K562 (cell line): ENCODE data around the gene POLD1. TPM values are rescaled to one million over a fixed set of nuclear protein-coding genes. Genes with fewer than 3 reads are reported as not detected.

Experiments used
- ARHGAP35 ChIP-seq: fragments of 450-650 bp; IDR thresholded peaks from 2 replicates; pipeline ENCODE4 v1.6.1; 2018; ENCODE audit not compliant: partially characterized antibody
- HDAC2 ChIP-seq: fragments of 450-650 bp; IDR thresholded peaks from 2 replicates; pipeline ENCODE4 v1.6.1; 2016; ENCODE audit warnings: mild to moderate bottlenecking
- NFRKB ChIP-seq: fragments of 450-650 bp; IDR thresholded peaks from 2 replicates; pipeline ENCODE4 v1.6.1; 2016; ENCODE audit warnings: low read depth
- PURB ChIP-seq: sonication (generic); formaldehyde crosslinking; IDR thresholded peaks from 2 replicates; pipeline ENCODE4 v1.9.0; 2021; ENCODE audit warnings: low read depth, mild to moderate bottlenecking, missing genetic modification reagents
- RB1 ChIP-seq: fragments of 450-650 bp; IDR thresholded peaks from 2 replicates; pipeline ENCODE4 v1.6.1; 2017; ENCODE audit warnings: low read depth, mild to moderate bottlenecking
- TAF15 ChIP-seq: fragments of 200-400 bp; formaldehyde crosslinking; IDR thresholded peaks from 2 replicates; pipeline ENCODE4 v1.6.1; 2017; ENCODE audit warnings: mild to moderate bottlenecking, low read depth, low read length, moderate library complexity
- TSC22D4 ChIP-seq: fragments of 450-650 bp; IDR thresholded peaks from 2 replicates; pipeline ENCODE4 v1.6.1; 2016; ENCODE audit warnings: missing genetic modification characterization, missing biosample characterization, control low read depth
- ZNF274 ChIP-seq: IDR thresholded peaks from 2 replicates; pipeline ENCODE4 v1.6.1; 2011; ENCODE audit warnings: low read depth, mild to moderate bottlenecking, low read length, moderate library complexity, borderline replicate concordance
- polyA plus RNA-seq, 8 experiments: library from polyadenylated mRNA; depleted of rRNA in 4 of 8; stranded (reverse) in 5 of 8; unstranded in 3 of 8; fragments of >200 nt; fragmentation: Nextera tagmentation in 2 of 8; fragmentation: Illumina TruSeq in 1 of 8; extraction: Ambion mirVana in 2 of 8; extraction: Trizol in 1 of 8; gene quantifications; 2 replicates each; pipeline versions ENCODE4 v1.2.1 to v1.2.3, GENCODE V29; 2011 to 2014; ENCODE audit warnings: inconsistent platforms in 1 of 8, missing spikeins in 1 of 8
- total RNA-seq, 7 experiments: library from RNA; depleted of rRNA in 6 of 7; stranded (reverse); fragments of >200 nt in 6 of 7; fragmentation: Illumina TruSeq in 2 of 7; extraction: Trizol in 2 of 7; gene quantifications; 2 replicates each; pipeline versions ENCODE4 v1.2.1 to v1.2.3, GENCODE V29; 2011 to 2021; ENCODE audit warnings: low replicate concordance in 1 of 7
- TF ChIP-seq, protein P1 (sequence below): fragments of 200-800 bp; sonication (Bioruptor generic); IDR thresholded peaks from 2 replicates; pipeline ENCODE4 v1.6.1; 2016; ENCODE audit warnings: missing genetic modification characterization, missing compliant biosample characterization
- TF ChIP-seq, protein P2 (sequence below): fragments of 250-450 bp; sonication (Bioruptor Pico); IDR thresholded peaks from 2 replicates; pipeline ENCODE4 v1.4.0; 2020; ENCODE audit warnings: borderline replicate concordance
- TF ChIP-seq, protein P3 (sequence below), 2 experiments: fragments of 450-650 bp; IDR thresholded peaks; 2 replicates each; pipeline ENCODE4 v1.6.1; 2018; ENCODE audit warnings: mild to moderate bottlenecking in 2 of 2, low read depth in 1 of 2; ENCODE audit not compliant: partially characterized antibody in 2 of 2
- TF ChIP-seq, protein P4 (sequence below): fragments of 450-650 bp; IDR thresholded peaks from 2 replicates; pipeline ENCODE4 v1.6.1; 2016; ENCODE audit warnings: mild to moderate bottlenecking

The POLD1 gene
- total and polyA plus RNA-seq, 9 of the 15 experiments (the other 6 are each of a cell fraction or from before 2014, with no cell fraction given): 1.3 to 312 (median 47.8) TPM

DNA sequence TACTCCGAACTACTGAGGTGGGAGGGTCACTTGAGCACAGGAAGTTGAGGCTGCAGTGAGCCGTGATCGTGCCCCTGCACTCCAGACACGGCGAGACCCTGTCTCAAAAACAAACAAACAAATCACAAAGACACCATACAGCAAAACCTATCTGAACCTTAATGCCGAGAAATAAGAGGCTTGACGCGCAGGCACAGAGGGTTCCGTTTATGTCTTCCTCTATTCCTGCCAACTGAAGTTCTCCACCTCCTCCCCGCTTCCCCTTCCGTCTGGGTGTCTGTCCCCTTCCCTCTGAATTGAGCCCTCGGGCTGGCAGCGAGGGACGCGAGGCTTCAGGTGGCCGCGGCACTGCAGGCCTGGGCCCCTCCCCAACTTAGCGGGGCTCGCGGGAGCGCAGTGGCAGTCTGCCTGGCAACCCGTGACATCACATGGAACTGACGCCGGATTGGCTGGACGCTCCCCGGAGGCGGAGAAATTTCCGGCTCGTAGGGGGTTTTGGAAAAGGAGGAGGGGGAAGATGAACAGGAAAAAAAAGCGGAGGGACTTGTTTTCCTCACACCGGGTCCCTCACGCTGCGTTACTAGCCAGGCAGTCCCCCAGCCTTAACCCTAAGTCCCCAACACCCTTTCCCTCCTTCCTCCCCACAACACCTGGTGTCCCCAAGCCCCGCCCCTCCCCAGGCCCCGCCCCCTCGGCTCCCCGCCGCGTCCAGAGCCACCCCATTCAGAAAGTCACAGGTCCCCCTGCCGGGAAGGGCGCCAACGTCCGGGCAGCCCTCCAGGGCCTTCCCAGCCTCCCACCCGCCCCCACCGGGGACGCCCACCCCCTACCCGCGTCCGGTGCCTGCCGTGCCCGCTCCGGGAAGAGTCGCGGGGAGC lies 47.4 kb downstream of the POLD1 start (continued):
- TF ChIP-seq, protein P1, sequence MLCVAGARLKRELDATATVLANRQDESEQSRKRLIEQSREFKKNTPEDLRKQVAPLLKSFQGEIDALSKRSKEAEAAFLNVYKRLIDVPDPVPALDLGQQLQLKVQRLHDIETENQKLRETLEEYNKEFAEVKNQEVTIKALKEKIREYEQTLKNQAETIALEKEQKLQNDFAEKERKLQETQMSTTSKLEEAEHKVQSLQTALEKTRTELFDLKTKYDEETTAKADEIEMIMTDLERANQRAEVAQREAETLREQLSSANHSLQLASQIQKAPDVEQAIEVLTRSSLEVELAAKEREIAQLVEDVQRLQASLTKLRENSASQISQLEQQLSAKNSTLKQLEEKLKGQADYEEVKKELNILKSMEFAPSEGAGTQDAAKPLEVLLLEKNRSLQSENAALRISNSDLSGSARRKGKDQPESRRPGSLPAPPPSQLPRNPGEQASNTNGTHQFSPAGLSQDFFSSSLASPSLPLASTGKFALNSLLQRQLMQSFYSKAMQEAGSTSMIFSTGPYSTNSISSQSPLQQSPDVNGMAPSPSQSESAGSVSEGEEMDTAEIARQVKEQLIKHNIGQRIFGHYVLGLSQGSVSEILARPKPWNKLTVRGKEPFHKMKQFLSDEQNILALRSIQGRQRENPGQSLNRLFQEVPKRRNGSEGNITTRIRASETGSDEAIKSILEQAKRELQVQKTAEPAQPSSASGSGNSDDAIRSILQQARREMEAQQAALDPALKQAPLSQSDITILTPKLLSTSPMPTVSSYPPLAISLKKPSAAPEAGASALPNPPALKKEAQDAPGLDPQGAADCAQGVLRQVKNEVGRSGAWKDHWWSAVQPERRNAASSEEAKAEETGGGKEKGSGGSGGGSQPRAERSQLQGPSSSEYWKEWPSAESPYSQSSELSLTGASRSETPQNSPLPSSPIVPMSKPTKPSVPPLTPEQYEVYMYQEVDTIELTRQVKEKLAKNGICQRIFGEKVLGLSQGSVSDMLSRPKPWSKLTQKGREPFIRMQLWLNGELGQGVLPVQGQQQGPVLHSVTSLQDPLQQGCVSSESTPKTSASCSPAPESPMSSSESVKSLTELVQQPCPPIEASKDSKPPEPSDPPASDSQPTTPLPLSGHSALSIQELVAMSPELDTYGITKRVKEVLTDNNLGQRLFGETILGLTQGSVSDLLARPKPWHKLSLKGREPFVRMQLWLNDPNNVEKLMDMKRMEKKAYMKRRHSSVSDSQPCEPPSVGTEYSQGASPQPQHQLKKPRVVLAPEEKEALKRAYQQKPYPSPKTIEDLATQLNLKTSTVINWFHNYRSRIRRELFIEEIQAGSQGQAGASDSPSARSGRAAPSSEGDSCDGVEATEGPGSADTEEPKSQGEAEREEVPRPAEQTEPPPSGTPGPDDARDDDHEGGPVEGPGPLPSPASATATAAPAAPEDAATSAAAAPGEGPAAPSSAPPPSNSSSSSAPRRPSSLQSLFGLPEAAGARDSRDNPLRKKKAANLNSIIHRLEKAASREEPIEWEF (CRISPR knock-in tag): no peak
- TF ChIP-seq ARHGAP35 (no peak), HDAC2 (no peak), RB1 (no peak; the same call in 1 of the 2 replicates), TSC22D4 (tag) (no peak), ZNF274 (no peak), PURB (no peak), TAF15 (no peak), NFRKB (0 out of 2 replicates have a peak, but pooled peaks have one; percentile 31)
- TF ChIP-seq, protein P2, sequence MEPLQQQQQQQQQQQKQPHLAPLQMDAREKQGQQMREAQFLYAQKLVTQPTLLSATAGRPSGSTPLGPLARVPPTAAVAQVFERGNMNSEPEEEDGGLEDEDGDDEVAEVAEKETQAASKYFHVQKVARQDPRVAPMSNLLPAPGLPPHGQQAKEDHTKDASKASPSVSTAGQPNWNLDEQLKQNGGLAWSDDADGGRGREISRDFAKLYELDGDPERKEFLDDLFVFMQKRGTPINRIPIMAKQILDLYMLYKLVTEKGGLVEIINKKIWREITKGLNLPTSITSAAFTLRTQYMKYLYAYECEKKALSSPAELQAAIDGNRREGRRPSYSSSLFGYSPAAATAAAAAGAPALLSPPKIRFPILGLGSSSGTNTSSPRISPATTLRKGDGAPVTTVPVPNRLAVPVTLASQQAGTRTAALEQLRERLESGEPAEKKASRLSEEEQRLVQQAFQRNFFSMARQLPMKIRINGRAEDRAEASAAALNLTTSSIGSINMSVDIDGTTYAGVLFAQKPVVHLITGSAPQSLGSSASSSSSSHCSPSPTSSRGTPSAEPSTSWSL (CRISPR knock-in tag): 0 out of 2 replicates have a peak, but pooled peaks have one; percentile 20
- TF ChIP-seq, protein P3, sequence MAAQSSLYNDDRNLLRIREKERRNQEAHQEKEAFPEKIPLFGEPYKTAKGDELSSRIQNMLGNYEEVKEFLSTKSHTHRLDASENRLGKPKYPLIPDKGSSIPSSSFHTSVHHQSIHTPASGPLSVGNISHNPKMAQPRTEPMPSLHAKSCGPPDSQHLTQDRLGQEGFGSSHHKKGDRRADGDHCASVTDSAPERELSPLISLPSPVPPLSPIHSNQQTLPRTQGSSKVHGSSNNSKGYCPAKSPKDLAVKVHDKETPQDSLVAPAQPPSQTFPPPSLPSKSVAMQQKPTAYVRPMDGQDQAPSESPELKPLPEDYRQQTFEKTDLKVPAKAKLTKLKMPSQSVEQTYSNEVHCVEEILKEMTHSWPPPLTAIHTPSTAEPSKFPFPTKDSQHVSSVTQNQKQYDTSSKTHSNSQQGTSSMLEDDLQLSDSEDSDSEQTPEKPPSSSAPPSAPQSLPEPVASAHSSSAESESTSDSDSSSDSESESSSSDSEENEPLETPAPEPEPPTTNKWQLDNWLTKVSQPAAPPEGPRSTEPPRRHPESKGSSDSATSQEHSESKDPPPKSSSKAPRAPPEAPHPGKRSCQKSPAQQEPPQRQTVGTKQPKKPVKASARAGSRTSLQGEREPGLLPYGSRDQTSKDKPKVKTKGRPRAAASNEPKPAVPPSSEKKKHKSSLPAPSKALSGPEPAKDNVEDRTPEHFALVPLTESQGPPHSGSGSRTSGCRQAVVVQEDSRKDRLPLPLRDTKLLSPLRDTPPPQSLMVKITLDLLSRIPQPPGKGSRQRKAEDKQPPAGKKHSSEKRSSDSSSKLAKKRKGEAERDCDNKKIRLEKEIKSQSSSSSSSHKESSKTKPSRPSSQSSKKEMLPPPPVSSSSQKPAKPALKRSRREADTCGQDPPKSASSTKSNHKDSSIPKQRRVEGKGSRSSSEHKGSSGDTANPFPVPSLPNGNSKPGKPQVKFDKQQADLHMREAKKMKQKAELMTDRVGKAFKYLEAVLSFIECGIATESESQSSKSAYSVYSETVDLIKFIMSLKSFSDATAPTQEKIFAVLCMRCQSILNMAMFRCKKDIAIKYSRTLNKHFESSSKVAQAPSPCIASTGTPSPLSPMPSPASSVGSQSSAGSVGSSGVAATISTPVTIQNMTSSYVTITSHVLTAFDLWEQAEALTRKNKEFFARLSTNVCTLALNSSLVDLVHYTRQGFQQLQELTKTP (IDR thresholded peaks at IDR 0.05; ENCODE audit: low read depth in 1 of 2, partially characterized antibody in 2 of 2): no peak
- TF ChIP-seq, protein P4, sequence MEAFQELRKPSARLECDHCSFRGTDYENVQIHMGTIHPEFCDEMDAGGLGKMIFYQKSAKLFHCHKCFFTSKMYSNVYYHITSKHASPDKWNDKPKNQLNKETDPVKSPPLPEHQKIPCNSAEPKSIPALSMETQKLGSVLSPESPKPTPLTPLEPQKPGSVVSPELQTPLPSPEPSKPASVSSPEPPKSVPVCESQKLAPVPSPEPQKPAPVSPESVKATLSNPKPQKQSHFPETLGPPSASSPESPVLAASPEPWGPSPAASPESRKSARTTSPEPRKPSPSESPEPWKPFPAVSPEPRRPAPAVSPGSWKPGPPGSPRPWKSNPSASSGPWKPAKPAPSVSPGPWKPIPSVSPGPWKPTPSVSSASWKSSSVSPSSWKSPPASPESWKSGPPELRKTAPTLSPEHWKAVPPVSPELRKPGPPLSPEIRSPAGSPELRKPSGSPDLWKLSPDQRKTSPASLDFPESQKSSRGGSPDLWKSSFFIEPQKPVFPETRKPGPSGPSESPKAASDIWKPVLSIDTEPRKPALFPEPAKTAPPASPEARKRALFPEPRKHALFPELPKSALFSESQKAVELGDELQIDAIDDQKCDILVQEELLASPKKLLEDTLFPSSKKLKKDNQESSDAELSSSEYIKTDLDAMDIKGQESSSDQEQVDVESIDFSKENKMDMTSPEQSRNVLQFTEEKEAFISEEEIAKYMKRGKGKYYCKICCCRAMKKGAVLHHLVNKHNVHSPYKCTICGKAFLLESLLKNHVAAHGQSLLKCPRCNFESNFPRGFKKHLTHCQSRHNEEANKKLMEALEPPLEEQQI: no peak
